GM21360 (cell line): ENCODE measurements around the gene FAF1.
"Not testable (repeated sequence)": the region's sequence is repeated elsewhere in the genome, so short reads cannot be mapped to it uniquely, and the experiment has no call there.

ENCODE experiments used
- ATAC-seq: cut with Tn5 transposase; IDR thresholded peaks from one replicate; pipeline ENCODE4 v1.9.1; 2021; ENCODE audit warnings: mild to moderate bottlenecking, moderate library complexity; ENCODE audit not compliant: unreplicated experiment

Gene FAF1

DNA sequence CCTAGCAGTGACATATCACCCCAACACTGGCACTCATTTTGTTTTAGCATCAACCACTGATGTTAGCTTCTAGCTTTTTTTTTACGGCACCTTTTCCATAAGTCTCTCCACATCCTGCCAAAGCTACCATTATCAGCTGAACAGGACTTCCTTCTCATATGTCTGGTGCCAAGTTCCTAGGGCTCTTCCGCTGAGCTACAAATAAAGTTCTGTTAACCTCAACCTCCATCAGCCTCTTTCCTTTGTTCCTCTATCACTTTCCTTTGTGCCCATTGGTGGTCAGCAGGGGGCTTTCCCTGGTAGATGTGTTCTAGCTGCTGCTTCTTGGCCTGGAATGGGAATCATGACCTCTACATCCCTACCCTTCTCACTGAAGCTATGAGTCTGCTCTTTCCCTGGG lies 163.8 kb downstream of the FAF1 start:
- no peak for ATAC-seq

- ATAC-seq, result no peak
Observed at GRCh38 chr1:50793521-50793920, 166.5 kb downstream of the FAF1 start.

DNA sequence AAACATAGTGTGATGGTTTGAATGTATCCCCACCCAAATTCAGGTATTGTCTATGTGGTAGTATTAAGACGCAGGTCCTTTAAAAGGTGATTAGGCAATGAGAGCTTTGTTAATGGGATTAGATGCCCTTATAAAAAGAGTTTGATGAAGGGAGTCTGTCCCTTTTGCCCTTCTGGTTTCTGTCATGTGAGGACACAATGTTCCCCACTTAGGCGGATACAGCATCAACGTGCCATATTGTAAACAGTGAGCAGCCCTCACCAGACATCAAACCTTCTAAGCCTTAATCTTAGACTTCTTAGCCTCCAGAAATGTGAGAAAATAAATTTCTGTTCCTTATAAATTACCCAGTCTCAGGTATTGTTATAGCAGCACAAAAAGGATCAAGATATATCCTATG lies 172.8 kb downstream of the FAF1 start:
- ATAC-seq, result no peak

- ATAC-seq, result no peak
Observed at GRCh38 chr1:50783286-50783685, 176.8 kb downstream of the FAF1 start.

- ATAC-seq, result no peak
Observed at GRCh38 chr1:50780797-50781196, 179.3 kb downstream of the FAF1 start.

DNA sequence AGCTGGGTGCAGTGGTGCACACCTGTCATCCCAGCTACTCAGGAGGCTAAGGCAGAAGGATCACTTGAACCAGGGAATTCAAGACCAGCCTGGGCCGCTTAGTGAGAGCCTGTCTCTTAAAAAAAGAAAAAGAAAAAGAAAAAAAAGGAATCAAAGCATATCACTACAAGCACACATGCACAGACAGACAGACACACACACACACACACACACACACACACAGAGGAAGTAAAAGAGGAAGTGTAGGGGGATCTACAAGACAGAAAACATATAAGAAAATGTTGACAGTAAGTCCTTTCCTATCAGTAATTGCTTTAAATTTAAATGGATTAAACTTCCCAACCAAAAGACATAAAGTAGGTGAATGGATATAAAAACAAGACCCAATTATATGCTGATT lies 180.3 kb downstream of the FAF1 start:
- no peak for ATAC-seq

DNA sequence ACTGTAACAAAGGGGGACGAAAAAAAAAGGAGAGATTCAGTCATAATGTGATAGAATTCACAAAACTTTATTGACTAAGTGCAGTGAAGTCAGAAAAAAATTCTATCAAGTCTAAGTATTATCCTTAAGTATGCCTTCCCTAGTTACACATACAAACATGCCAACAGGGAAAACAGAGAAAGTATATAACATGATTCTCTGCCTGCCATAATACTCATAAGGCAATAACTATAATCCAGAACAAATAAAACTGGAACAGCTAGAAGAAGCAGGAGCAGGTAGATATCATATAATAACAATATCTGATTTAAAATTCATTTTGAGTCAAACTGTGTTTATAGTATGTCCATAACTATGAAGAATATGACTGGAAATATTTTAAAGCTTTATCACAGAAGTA lies 184.3 kb downstream of the FAF1 start:
- no peak for ATAC-seq

DNA sequence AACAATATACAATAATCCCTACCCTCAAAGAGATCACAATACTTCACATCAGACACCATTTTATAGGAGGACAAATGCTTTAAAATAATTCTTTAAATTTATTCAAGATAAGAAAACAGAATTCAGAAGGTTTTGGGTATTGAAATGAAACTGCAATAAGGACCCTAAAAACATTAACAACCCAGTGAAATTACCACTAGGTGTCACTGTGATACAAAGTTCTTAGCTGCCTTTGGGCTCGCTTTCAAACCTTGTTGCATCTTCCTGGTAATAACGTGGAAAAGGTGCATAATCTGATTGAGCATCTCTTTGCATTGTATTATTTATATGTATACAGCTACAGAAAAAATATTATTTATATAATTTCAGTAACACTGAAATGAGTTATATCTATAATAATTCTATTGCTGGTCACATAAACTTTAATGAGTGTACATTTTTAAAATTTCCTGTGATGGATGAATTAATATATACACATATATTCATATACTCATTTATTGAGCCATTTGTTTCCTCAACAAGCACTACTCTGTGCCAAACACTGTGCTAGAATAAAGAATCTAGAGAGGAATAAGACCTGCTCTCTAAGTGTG lies 185.2 kb downstream of the FAF1 start:
- ATAC-seq, result no peak

DNA sequence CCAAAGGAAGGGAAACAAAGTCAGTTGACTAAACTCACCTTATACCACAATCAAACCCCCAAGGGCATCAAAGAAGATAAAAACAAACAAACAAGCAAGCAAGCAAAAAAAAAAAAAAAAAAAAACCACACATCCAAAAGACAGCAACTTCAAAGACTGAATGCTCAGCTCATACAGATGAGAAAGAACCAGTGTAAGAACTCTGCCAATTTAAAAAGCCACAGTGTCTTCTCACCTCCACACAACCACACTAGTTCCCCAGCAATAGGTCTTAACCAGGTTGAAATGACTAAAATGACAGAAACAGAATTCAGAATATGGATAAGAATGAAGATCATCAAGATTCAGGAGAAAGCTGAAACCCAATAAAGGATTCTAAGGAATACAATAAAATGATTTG lies 193.4 kb downstream of the FAF1 start:
- no peak for ATAC-seq

- not testable (repeated sequence) for ATAC-seq
Observed at GRCh38 chr1:50756543-50756942, 203.5 kb downstream of the FAF1 start.

GRCh38 chr1:50754764-50755163 lies 205.3 kb downstream of the FAF1 start:
- not testable (repeated sequence) for ATAC-seq

GRCh38 chr1:50750021-50750619 lies 209.9 kb downstream of the FAF1 start:
- no peak for ATAC-seq

DNA sequence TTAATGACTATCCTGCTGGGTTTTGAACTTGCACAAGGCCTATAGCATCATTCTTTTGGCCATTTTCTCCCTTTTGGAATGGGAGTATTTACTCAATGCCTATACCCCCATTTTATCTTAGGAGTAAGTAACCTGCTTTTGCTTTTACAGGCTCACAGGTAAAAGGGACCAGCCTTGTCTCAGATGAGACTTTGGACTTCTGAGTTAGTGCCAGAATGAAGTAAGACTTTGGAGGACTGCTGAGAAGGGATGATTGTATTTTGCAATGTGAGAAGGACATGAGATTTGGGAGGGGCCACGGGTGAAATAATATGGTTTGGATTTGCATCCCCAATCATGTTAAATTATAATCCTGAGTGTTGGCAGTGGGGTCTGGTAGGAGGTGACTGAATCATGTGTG lies 212.7 kb downstream of the FAF1 start:
- ATAC-seq, result no peak

DNA sequence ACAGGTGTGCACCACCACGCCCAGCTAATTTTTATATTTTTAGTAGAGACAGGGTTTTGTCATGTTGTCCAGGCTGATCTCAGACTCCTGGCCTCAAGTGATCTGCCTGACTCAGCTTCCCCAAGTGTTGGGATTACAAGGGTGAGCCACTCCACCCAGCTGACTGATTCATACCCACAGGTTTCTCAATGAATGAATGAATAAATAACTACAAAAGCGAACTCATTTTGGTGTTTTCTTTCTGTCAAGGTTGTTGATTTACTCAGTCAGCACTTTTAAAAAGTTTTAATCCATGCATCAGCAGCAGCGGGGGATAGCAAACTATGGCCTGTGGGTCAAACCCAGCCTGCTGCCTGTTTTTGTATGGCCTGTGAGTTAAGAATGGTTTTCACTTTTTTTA lies 217.5 kb downstream of the FAF1 start:
- ATAC-seq, result no peak

GRCh38 chr1:50739125-50739524 lies 220.9 kb downstream of the FAF1 start:
- no peak for ATAC-seq

GRCh38 chr1:50735443-50735842 lies 224.6 kb downstream of the FAF1 start:
- no peak for ATAC-seq

GRCh38 chr1:50727578-50727977 lies 232.5 kb downstream of the FAF1 start:
- not testable (repeated sequence) for ATAC-seq

- peak; percentile 85 for ATAC-seq
Observed at GRCh38 chr1:50724626-50725286, 235.3 kb downstream of the FAF1 start.

GRCh38 chr1:50720457-50721053 lies 239.5 kb downstream of the FAF1 start:
- no peak for ATAC-seq

DNA sequence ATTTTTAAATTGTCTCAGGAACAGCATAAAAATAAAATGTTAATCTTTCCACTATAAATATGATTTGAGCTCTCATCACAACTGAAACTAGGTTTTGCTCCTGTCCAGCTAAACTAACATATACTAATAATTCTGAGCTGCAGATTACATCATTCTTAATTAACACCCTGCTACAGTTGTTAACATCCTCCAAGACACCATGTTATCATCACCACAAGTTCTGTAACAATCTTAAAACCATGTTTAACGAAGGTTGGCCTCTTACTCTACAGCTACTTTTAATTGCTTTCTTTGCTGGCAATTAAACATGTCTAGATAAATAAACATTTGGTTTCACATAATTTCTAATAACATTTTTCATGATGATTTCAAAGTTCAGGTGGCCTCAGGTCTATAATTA lies 240.9 kb downstream of the FAF1 start:
- ATAC-seq, result no peak

GRCh38 chr1:50717327-50717726 lies 242.7 kb downstream of the FAF1 start:
- no peak for ATAC-seq

GRCh38 chr1:50716455-50716854 lies 243.6 kb downstream of the FAF1 start:
- not testable (repeated sequence) for ATAC-seq
